SIG-M5 treated with dmso at 0.1 percent for 504 hours (cell line): ENCODE data around the gene MORN4.
"Not testable (repeated sequence)": the region's sequence is repeated elsewhere in the genome, so short reads cannot be mapped to it uniquely, and the experiment has no call there.

ENCODE experiments used
- DNase-seq: peaks from one replicate; lab custom pipeline; 2025; ENCODE audit not compliant: unreplicated experiment; lab: John Stamatoyannopoulos, UW

The MORN4 gene

DNA sequence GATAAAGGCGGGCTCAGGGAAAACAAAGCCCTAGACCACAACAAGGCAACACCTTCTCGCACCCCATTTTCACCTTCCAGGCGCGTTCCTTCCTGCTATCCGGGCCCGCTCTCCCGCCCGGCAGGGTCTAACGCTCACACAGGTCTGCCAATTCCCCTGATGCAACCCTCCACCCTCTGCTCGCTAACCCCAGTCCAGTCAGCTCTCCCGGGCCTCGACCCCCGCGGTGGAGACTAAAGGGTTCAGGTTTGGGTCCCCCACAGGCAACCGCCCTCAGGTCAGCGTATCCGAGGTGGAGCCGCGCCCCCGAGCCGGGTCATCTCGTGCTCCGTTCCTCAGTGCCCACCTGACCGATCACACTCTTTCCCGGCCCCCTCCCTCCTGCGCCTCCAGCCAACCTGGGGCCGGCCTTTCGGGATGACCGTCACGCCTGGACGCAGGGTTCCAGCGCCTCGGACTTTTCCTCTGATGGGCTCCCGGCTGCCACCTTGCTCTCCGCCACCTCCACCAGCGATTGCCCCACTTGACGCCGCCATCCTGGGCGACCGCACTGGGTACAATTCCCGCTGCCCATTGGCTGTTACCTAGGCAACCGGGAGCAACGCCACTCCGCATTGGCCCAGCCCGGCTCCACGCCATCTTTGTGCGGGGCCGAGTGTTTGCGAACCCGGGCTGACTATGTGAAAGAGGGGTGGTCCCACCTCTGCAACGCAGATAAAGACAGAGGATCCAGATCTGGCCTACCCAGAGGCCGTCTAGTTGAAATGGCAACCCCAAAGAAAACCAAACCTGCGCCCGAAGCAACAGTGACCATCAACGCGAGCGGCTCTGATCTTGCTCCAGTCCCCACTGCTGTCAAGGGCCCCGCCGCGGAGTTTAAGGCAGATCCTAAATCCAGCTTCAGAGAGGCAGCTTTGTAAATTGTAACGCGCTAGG is at the start of gene MORN4:
TSS of gene MORN4 (minus strand) at position 552 of the 936 bp plus-strand sequence. CDS start 13,847 bp downstream, outside the sequence.
- DNase-seq: peak; percentile 88

DNA sequence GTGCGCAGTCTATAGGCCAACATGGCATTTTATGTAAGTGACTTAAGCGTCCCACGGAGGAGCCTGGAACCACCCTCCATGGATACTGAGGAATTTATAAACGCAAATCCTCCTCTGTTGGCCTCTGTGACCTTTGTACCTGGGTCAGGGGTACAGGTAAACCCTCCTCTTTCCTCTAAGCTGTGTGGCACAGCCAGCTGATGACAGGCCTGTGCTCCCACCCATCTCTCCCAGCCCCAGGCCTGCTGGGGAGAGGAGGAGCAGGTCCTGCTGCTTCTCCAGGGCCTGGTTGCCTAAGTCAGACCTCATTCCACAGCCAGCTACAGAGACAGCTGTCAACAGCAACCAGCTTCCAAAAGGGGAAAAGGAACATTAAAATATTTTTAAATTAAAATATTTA is 48.7 kb upstream of the MORN4 start:
- no peak for DNase-seq

DNA sequence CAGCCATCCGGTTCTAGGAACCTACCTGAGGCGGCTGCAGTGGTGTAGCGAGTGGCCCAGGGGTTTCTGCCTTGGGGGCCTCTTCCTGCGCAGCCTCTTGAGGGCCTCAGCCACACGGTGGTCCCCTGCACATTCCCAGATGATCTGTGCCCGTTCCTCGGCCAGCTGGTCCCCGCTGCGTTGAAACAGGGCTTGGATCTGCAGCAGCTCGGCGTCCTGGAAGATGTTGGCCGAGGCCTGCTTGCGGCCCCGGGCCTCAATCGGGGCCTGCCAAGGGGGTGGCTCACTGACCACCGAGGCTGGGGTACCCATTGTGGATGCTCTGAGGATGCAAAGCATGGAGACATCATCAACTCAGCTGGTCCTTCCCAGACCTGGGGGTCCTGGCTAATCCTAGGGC is 46.3 kb upstream of the MORN4 start:
- no peak for DNase-seq

DNA sequence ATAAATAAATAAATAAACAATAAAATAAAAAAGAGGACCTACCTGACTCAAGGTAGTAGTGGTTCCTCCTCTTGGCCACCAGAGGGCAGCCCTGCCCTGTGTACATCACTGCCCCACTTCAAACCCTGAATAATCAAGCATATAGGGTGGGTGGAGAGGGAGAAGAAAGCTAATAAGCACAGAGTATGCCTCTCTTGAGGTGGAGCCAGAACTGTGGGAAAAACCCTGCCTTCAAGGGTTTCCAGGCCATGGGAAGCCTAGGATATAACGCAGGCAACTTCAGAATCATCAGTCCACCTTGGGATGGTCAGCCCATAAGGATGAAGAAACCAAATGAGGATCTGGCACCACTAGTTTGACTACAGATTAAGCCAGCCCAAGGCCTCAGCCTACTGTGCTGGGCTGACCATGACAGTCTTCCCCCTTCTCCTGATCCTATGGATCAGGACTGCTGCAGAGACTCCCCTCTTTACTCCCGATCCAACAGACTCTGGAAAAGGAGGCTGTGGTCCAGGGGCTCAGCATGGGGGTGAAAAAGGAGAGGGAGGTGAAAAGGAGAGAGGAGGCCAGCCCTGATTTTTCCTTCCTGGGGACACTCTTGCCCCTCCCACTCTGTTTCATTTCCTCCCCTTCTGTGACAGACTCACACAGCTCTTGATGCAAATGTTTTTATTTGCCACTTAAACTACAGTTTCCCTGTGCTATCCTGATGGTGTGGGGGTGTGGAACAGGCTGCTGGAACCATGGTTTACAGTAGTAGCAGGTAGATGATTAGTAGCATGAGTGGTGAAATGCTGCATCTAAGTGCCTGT is 43.7 kb upstream of the MORN4 start:
- DNase-seq: peak; percentile 38

DNA sequence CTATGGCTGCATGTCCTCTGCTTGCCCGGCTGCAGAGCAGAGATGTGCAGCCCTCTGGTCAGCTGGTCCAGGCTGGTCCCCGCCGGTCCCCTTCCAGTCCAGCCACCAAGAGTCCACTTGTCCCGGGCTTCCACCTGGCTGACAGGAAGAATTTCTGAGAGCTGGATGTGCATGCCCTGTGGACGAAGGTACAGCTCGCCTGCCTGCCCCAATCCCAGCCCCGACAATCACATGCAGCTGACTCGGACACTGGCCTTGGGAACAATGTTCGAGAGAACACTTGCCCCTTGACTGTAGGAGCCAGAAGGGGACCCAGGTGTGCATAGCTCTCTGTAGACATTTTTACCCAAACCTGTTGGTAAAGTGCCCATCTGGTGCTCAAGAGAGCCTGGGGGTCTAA is 41.9 kb upstream of the MORN4 start:
- DNase-seq: no peak

DNA sequence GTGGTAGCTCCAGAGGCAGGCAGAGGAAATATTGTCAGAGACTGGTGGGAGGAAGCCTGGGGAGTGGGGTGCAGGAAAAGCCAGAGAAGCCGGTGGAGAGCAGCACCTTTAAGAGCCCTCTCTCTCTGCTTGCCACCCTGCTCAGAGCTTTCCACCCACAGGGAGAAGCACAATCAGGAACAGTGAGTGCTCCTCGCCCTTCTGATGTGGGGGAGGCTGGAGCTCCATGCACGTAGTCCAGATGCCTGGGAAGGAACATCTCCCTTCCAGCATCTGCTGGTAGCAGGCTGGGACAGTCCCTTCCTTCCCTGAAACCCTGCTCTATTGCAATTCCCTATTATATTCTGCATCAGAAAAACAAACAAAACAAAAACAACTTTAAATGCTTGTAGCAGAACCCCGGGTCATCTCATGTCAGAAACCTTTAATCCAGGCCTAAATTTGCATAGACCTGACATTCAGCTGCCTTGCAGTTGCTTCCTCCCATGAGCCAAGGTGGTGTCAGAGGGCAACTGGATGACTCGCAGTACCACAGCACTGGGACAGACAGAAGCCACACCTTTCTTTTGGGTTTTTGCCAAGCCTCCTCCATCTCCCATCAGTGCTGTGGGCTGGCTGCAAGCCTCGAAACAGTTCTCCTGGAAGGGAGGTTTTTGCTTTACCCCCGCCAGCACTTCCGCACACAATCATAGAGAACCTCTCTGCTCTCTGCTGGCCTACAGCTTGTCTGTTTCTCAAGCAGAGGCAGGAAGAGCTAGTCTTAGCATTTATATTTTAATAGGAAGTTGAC is 40.6 kb upstream of the MORN4 start:
- DNase-seq: no peak

DNA sequence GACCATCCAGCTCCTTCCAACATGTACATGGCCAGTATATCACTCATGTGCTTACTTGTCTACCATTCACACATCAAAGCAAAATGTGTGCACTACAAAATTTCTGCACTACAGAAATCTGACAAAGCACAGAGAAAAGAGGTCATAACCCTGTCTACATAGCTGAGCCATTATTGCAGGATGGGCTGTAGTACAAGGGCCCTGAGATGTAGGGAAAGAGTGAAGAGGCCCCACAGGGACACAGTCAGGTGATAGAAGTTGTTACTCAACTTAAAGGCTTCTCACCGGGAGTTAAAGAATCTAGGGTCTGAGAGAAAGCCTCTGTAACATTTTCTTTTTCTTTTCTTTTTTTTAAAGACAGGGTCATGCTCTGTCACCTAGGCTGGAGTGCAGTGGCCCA is 36.3 kb upstream of the MORN4 start:
- no peak for DNase-seq

DNA sequence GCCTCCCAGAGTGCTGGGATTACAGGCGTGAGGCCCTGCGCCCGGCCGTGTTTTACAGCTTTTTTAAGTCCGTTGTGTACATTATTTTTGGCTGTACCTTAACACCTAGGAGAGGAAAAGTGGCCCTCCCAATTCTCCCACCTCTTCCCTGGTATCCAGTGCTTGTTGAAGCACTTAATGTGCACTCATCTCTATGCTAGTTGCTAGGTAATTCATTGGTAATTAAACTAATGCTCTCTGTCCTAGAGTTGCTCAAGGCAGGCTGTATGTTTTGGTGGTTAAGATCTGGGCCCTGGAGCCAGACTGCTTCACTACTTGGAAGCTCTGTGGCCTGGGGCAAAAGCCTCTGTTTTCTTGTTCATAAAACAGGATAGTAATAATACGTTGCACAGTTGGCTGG is 34.2 kb upstream of the MORN4 start:
- no peak for DNase-seq

DNA sequence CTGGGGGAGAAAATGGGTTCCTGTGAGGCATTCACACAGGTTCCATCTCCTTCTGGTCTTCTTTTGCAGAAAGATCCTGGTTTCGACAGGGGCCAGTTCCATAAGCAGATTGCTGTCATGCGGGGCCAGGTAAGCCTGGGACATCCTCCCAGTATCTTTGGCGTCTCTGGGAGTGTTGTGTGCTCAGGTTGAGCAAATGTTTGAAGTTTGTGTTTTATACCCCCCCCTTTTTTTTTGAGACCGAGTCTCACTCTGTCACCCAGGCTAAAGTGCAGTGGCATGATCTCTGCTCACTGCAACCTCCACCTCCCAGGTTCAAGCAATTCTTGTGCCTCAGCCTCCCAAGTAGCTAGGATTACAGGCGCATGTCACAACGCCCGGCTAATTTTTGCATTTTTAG is 33.7 kb upstream of the MORN4 start:
- no peak for DNase-seq

- DNase-seq: no peak
Observed at GRCh38 chr10:97664282-97664850, 31.1 kb upstream of the MORN4 start.

DNA sequence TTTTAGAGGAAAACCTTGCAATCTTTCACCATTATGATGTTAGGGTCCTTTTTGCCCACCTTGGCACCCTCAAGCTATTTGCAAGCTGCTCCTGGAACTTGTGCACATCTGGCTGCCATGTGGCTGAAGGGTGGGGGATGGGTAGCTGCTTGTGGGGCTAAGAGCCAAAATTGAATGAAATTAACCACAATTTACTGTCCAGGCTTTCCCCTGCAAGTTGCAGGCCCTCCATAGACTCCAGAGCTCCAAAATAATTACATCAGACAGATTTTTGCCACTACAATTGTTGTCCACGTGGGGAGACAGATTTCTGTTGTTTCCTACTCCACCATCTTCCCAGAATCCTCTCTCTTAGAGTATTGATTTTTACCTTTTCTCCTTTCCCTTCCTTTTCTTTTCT is 26.3 kb upstream of the MORN4 start:
- no peak for DNase-seq

DNA sequence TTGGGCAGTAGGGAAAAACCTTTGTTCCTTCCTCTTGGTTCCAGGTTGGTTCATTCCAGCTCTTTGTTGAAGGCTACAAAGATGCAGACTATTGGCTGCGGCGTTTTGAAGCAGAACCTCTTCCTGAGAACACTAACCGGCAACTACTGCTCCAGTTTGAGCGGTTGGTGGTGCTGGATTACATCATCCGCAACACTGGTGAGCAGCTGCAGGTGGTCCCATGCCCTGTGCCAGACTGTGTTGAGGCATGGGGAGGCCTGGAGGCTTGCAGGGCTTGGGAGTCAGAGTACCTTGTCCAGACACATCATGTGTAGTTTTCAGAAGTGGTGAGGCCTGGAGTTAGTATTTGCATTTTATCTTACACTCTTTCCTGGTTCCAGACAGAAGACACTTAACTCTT is 23.5 kb upstream of the MORN4 start:
- DNase-seq: peak; percentile 65

DNA sequence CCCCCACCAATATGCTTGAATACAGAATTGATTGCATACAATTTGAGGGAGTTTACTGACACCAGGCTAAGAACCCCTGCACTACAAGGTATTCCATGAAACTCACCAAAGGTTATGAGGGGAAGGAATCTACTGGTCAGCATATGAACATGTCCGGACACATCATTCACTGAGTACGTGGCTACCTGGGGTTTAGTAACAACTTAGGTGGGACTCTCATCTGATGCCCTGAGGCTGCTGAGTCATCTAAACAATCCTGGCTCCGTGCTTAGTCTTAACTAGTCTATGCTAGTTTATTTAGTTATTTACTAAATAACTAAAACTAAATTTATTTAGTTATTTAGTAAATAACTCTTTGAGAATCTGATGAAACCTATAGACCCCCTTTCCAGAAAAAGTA is 18.5 kb upstream of the MORN4 start:
- no peak for DNase-seq

- no peak for DNase-seq
Observed at GRCh38 chr10:97650726-97651125, 17.4 kb upstream of the MORN4 start.

GRCh38 chr10:97649405-97649750 is 16.1 kb upstream of the MORN4 start:
- DNase-seq: not testable (repeated sequence)

- peak; percentile 32 for DNase-seq
Observed at GRCh38 chr10:97648562-97649404, 15.5 kb upstream of the MORN4 start.

GRCh38 chr10:97647556-97647955 is 14.3 kb upstream of the MORN4 start:
- no peak for DNase-seq

DNA sequence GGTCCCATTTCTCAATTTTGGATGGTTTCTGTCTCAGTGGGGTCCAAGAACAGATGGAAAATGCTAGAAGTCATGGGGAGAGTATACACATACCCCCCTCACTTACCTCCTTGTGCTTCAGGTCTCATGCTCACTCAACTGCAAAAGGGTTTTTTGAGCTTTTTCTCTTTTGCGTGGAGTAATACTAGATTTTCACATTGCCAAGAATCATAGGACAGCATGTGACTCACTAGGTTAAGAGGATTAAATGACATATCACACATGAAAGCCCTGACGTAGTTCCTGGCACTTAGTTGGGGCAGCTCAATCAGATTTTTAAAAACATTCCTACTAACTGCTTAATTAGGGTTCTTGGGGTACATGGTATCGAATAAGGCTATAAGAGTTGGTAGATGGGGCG is 11.6 kb upstream of the MORN4 start:
- DNase-seq: no peak

DNA sequence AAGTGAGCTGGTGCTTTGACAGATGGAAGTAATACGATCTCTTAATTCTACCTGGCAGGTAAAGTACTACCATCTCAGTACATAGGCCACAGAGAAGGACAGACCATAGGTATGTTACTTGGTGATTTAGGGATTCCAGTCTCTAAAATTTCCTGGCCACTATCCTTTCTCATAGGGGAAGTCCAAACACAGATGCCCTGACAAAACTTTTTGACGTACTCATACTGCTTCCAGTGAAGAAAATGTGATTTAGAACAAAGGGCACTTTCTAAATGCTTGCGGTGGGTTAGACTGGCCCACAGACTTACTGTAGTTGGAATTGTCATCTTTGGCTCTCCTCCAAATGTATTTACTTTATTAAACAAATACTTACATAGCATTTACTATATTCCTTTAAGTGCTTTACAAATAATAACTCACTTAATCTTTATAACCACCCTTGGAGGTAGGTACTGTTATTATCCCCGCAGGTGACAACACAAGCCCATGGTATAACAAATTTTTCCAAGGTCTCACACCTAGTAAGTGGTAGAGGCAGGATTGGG is 10.2 kb upstream of the MORN4 start:
- DNase-seq: no peak
